K562 (cell line): Measurements from ENCODE around the gene SFXN2. TPM values are rescaled to one million over a fixed set of nuclear protein-coding genes. Genes with fewer than 3 reads are reported as not detected.
A peak's percentile ranks its signal among the peaks of the same experiment; 100 is the strongest.

Experiments
- BHLHE40 ChIP-seq: IDR thresholded peaks from 2 replicates; pipeline ENCODE4 v1.6.1; 2011; ENCODE audit warnings: low read length, improper control_type of control experiment
- E4F1 ChIP-seq: fragments of 250-450 bp; sonication (Bioruptor Pico); IDR thresholded peaks from 2 replicates; pipeline ENCODE4 v1.5.0; 2021; ENCODE audit warnings: mild to moderate bottlenecking, borderline replicate concordance
- FOXA1 ChIP-seq: fragments of 450-650 bp; IDR thresholded peaks from 2 replicates; pipeline ENCODE4 v1.6.1; 2016; ENCODE audit warnings: mild to moderate bottlenecking, borderline replicate concordance
- GABPB1 ChIP-seq: sonication (generic); formaldehyde crosslinking; IDR thresholded peaks from 2 replicates; pipeline ENCODE4 v1.8.0; 2022; ENCODE audit warnings: mild to moderate bottlenecking, missing genetic modification reagents
- GATAD2A ChIP-seq: fragments of 450-650 bp; IDR thresholded peaks from 2 replicates; pipeline ENCODE4 v1.6.1; 2017
- KDM1A ChIP-seq, 2 experiments: fragments of 450-650 bp; IDR thresholded peaks; 2 replicates each; pipeline ENCODE4 v1.6.1; 2016; ENCODE audit warnings: mild to moderate bottlenecking in 2 of 2
- MTF1 ChIP-seq: fragments of 250-450 bp; sonication (Bioruptor Pico); IDR thresholded peaks from 2 replicates; pipeline ENCODE4 v1.9.0; 2021; ENCODE audit warnings: moderate library complexity, mild to moderate bottlenecking, inconsistent platforms, borderline replicate concordance
- NR2C2 ChIP-seq, 2 experiments: fragments of 200-800 bp in 1 of 2; sonication (Bioruptor generic) in 1 of 2; sonication (generic) in 1 of 2; formaldehyde crosslinking in 1 of 2; IDR thresholded peaks; 2 replicates each; pipeline versions ENCODE4 v1.6.1 to v1.8.0; 2016 to 2022; ENCODE audit warnings: mild to moderate bottlenecking in 1 of 2, missing compliant biosample characterization in 1 of 2, missing genetic modification characterization in 1 of 2, missing genetic modification reagents in 1 of 2
- RHOXF2B ChIP-seq: fragments of 250-450 bp; sonication (Bioruptor Pico); conservative IDR thresholded peaks from 2 replicates; pipeline ENCODE4 v1.5.1; 2021
- SIN3A ChIP-seq, 2 experiments: fragments of 150-350 bp in 1 of 2; IDR thresholded peaks; 2 replicates each; pipeline ENCODE4 v1.6.1; 2011 to 2016; ENCODE audit warnings: borderline replicate concordance in 2 of 2, low read depth in 2 of 2, low read length in 2 of 2, mild to moderate bottlenecking in 2 of 2, moderate library complexity in 2 of 2; ENCODE audit not compliant: control insufficient read depth in 1 of 2
- SMARCA4 ChIP-seq: fragments of 450-650 bp; IDR thresholded peaks from 2 replicates; pipeline ENCODE4 v1.6.1; 2016
- TEAD4 ChIP-seq, 2 experiments: sonication (generic) in 1 of 2; formaldehyde crosslinking in 1 of 2; IDR thresholded peaks; 2 replicates each; pipeline versions ENCODE4 v1.6.1 to v1.8.0; 2012 to 2022; ENCODE audit warnings: borderline replicate concordance in 1 of 2, inconsistent platforms in 1 of 2, low read length in 1 of 2, mild to moderate bottlenecking in 1 of 2, missing genetic modification reagents in 1 of 2
- UBTF ChIP-seq, 2 experiments: IDR thresholded peaks; 2 replicates each; pipeline ENCODE4 v1.6.1; 2012; ENCODE audit warnings: improper control_type of control experiment in 2 of 2, low read depth in 2 of 2, low read length in 2 of 2, borderline replicate concordance in 1 of 2
- YBX1 ChIP-seq: fragments of 450-650 bp; IDR thresholded peaks from 2 replicates; pipeline ENCODE4 v1.7.1; 2016; ENCODE audit warnings: mild to moderate bottlenecking
- ZEB2 ChIP-seq: fragments of 450-650 bp; IDR thresholded peaks from 2 replicates; pipeline ENCODE4 v1.6.1; 2016
- ZNF12 ChIP-seq: sonication (generic); formaldehyde crosslinking; IDR thresholded peaks from 2 replicates; pipeline ENCODE4 v1.4.0; 2020; ENCODE audit warnings: mild to moderate bottlenecking, missing genetic modification reagents
- ZNF507 ChIP-seq: conservative IDR thresholded peaks from 2 replicates; pipeline ENCODE4 v1.6.1; 2017; ENCODE audit warnings: missing genetic modification characterization, missing compliant biosample characterization
- ZNF696 ChIP-seq: fragments of 250-450 bp; sonication (Bioruptor Pico); conservative IDR thresholded peaks from 2 replicates; pipeline ENCODE4 v1.4.0; 2020; ENCODE audit warnings: mild to moderate bottlenecking, moderate library complexity
- ZNF79 ChIP-seq: fragments of 250-450 bp; sonication (Bioruptor Pico); IDR thresholded peaks from 2 replicates; pipeline ENCODE4 v1.4.0; 2020; ENCODE audit warnings: low read depth, mild to moderate bottlenecking, moderate library complexity
- ZNF830 ChIP-seq: fragments of 250-450 bp; sonication (Bioruptor Pico); IDR thresholded peaks from 2 replicates; pipeline ENCODE4 v1.5.0; 2021; ENCODE audit warnings: mild to moderate bottlenecking
- polyA plus RNA-seq, 8 experiments: library from polyadenylated mRNA; depleted of rRNA in 4 of 8; stranded (reverse) in 5 of 8; unstranded in 3 of 8; fragments of >200 nt; fragmentation: Nextera tagmentation in 2 of 8; fragmentation: Illumina TruSeq in 1 of 8; extraction: Ambion mirVana in 2 of 8; extraction: Trizol in 1 of 8; gene quantifications; 2 replicates each; pipeline versions ENCODE4 v1.2.1 to v1.2.3, GENCODE V29; 2011 to 2014; ENCODE audit warnings: inconsistent platforms in 1 of 8, missing spikeins in 1 of 8
- total RNA-seq, 7 experiments: library from RNA; depleted of rRNA in 6 of 7; stranded (reverse); fragments of >200 nt in 6 of 7; fragmentation: Illumina TruSeq in 2 of 7; extraction: Trizol in 2 of 7; gene quantifications; 2 replicates each; pipeline versions ENCODE4 v1.2.1 to v1.2.3, GENCODE V29; 2011 to 2021; ENCODE audit warnings: low replicate concordance in 1 of 7
- TF ChIP-seq, protein P1 (sequence below): sonication (generic); IDR thresholded peaks from 2 replicates; pipeline ENCODE4 v1.6.1; 2016
- TF ChIP-seq, protein P2 (sequence below): fragments of 250-450 bp; sonication (Bioruptor Pico); IDR thresholded peaks from 2 replicates; pipeline ENCODE4 v1.8.0; 2021; ENCODE audit warnings: moderate library complexity, mild to moderate bottlenecking, inconsistent platforms

SFXN2 gene
- total and polyA plus RNA-seq, 9 of the 15 experiments (the other 6 are each of a cell fraction or from before 2014, with no cell fraction given) = 7.3 to 23.8 (median 15.7) TPM

DNA sequence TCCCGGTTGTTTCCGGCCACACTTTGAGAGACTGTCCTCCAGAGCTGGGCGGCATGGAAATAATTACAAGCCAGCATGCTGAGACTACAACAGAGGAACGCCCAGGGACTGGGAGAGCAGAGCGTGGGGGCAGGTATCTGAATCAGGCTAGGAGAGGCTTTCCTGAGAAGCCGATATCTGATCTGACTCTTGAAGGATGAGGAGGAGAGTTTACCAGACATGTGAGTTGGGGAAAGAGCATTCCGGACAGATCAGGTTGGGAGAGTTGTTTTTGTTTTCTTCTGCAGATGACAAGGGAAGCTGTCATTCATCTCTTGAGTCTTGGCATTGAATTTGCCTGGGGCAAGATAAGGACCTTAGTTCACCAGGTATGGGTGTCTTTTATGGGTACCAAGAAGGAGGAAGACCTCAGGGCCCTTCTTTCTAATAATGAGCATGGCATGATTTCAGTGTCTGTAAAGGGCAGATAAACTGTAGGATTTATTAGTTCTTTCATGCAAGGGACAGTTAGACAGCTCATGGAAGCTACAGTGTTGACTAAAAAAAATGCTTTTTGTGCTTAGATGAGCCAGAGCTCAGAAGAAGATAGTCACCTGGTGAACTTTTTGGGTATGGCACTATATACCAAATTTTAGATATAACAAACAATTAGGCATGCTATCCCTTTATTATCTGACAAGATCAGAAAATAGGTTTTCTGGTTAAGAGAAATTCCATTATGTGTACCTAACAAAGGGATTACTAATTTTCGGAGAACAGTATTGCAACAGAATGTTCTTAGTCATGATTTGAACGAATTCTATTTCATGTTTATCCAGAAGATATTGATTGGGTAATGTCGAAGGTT lies 65.5 kb downstream of the SFXN2 start (continued):
- TF ChIP-seq, protein P1, sequence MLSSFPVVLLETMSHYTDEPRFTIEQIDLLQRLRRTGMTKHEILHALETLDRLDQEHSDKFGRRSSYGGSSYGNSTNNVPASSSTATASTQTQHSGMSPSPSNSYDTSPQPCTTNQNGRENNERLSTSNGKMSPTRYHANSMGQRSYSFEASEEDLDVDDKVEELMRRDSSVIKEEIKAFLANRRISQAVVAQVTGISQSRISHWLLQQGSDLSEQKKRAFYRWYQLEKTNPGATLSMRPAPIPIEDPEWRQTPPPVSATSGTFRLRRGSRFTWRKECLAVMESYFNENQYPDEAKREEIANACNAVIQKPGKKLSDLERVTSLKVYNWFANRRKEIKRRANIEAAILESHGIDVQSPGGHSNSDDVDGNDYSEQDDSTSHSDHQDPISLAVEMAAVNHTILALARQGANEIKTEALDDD = no peak
- TF ChIP-seq TEAD4 (IDR thresholded peaks at IDR 0.05; ENCODE audit: low read length) (0 out of 2 replicates have a peak, but pooled peaks have one; percentile 16), TEAD4 (CRISPR knock-in tag; IDR thresholded peaks at IDR 0.05; ENCODE audit: borderline replicate concordance) (no peak), GABPB1 (no peak), GATAD2A (no peak), ZNF696 (CRISPR knock-in tag) (no peak), E4F1 (CRISPR knock-in tag) (no peak), SIN3A (IDR thresholded peaks at IDR 0.05; ENCODE audit: borderline replicate concordance in 2 of 2, control insufficient read depth in 1 of 2, low read depth in 2 of 2, low read length in 2 of 2) (no peak), KDM1A (IDR thresholded peaks at IDR 0.05) (peak in 1 of 2 experiments; percentile 11; a peak in 1 of 4 replicates), MTF1 (CRISPR knock-in tag) (no peak), YBX1 (no peak), ZNF830 (CRISPR knock-in tag) (no peak), UBTF (IDR thresholded peaks at IDR 0.05; ENCODE audit: borderline replicate concordance in 1 of 2, low read depth in 2 of 2, low read length in 2 of 2) (peak in 1 of 2 experiments; percentile 76; a peak in 1 of 4 replicates), ZNF507 (no peak), ZEB2 (peak; percentile 79), RHOXF2B (no peak), ZNF79 (CRISPR knock-in tag) (no peak), ZNF12 (no peak), SMARCA4 (0 out of 2 replicates have a peak, but pooled peaks have one; percentile 16), NR2C2 (CRISPR knock-in tag; IDR thresholded peaks at IDR 0.05) (no peak), NR2C2 (tag; IDR thresholded peaks at IDR 0.05) (no peak), BHLHE40 (no peak), FOXA1 (no peak)
- TF ChIP-seq, protein P2, sequence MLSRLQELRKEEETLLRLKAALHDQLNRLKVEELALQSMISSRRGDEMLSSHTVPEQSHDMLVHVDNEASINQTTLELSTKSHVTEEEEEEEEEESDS = no peak
